H1 (cell line): Measurements from ENCODE around the gene EIF4EBP2. TPM values are rescaled to one million over a fixed set of nuclear protein-coding genes. Genes with fewer than 3 reads are reported as not detected.

Experiments
- CTCF ChIA-PET: fragments of 300-600 bp; sonication (Branson Sonifier 250); formaldehyde crosslinking; loops from one replicate; lab custom pipeline; 2021; ENCODE audit not compliant: partially characterized antibody; lab: Charles Lee
- POLR2A ChIA-PET: fragments of 300-600 bp; sonication (Branson Sonifier 250); formaldehyde crosslinking; loops from one replicate; lab custom pipeline; 2021; ENCODE audit warnings: inconsistent platforms; ENCODE audit not compliant: partially characterized antibody; lab: Charles Lee
- DNase-seq, 2 experiments: peaks; one replicate each; pipeline versions ENCODE4 v3.0.0 to v3.0.0-alpha.2; 2010 to 2022; ENCODE audit warnings: low spot score in 2 of 2, low read depth in 1 of 2, mixed read lengths in 1 of 2
- FAIRE-seq: peaks from 2 replicates; lab custom pipeline; 2011; peaks lifted over from hg19 to GRCh38; lab: Jason Lieb, UNC
- H2AFZ ChIP-seq: 2 replicates; pipeline ENCODE4 v1.8.1; 2012; ENCODE audit warnings: low read length, inconsistent platforms
- H2AK5ac ChIP-seq: 2 replicates; pipeline ENCODE4 v1.6.1; 2013; ENCODE audit warnings: low read depth, low read length
- H2BK120ac ChIP-seq: replicated peaks from 2 replicates; pipeline ENCODE3; 2013; ENCODE audit warnings: low read depth, low read length, inconsistent platforms
- H2BK12ac ChIP-seq: 2 replicates; pipeline ENCODE4 v1.6.1; 2013; ENCODE audit warnings: low read depth, low read length
- H2BK15ac ChIP-seq: 2 replicates; pipeline ENCODE4 v1.6.1; 2013; ENCODE audit warnings: low read length
- H2BK20ac ChIP-seq: 2 replicates; pipeline ENCODE4 v1.6.1; 2013; ENCODE audit warnings: low read length
- H2BK5ac ChIP-seq: 2 replicates; pipeline ENCODE4 v1.6.1; 2013; ENCODE audit warnings: low read depth, low read length
- H3K14ac ChIP-seq: 2 replicates; pipeline ENCODE4 v1.6.1; 2013; ENCODE audit warnings: inconsistent platforms; ENCODE audit not compliant: insufficient read length
- H3K18ac ChIP-seq: 2 replicates; pipeline ENCODE4 v1.6.1; 2013; ENCODE audit warnings: low read length; ENCODE audit errors: extremely low read depth
- H3K23ac ChIP-seq: 2 replicates; pipeline ENCODE4 v1.6.1; 2013; ENCODE audit warnings: inconsistent platforms; ENCODE audit not compliant: insufficient read length
- H3K23me2 ChIP-seq: 2 replicates; pipeline ENCODE4 v1.6.1; 2013; ENCODE audit warnings: low read depth, low read length
- H3K27ac ChIP-seq: 2 replicates; pipeline ENCODE4 v1.6.1; 2011; ENCODE audit warnings: low read depth, low read length, inconsistent platforms
- H3K27me3 ChIP-seq, 4 experiments: replicated peaks in 1 of 4; 1 replicate in 1 of 4; 2 replicates in 3 of 4; pipeline versions ENCODE4 v1.6.1 to v1.8.1; 2011 to 2013; ENCODE audit warnings: low read length in 3 of 4, mild to moderate bottlenecking in 3 of 4, inconsistent platforms in 2 of 4, mixed read lengths in 2 of 4, moderate library complexity in 1 of 4; ENCODE audit not compliant: control insufficient read depth in 3 of 4, insufficient read depth in 3 of 4; ENCODE audit errors: extremely low read depth in 1 of 4
- H3K36me3 ChIP-seq, 4 experiments: 2 replicates each; pipeline versions ENCODE4 v1.6.1 to v1.8.1; 2011 to 2013; ENCODE audit warnings: mild to moderate bottlenecking in 4 of 4, low read length in 3 of 4, moderate library complexity in 2 of 4, control low read depth in 1 of 4, inconsistent platforms in 1 of 4; ENCODE audit not compliant: insufficient read depth in 4 of 4, control insufficient read depth in 2 of 4
- H3K4ac ChIP-seq: replicated peaks from 2 replicates; pipeline ENCODE3; 2013; ENCODE audit warnings: low read length, low read depth, mixed read lengths, inconsistent platforms; ENCODE audit not compliant: insufficient read length
- H3K4me1 ChIP-seq, 4 experiments: replicated peaks in 1 of 4; 1 replicate in 1 of 4; 2 replicates in 3 of 4; pipeline versions ENCODE4 v1.6.1 to v1.8.1; 2011 to 2013; ENCODE audit warnings: low read length in 3 of 4, inconsistent platforms in 2 of 4, mixed read lengths in 1 of 4; ENCODE audit not compliant: insufficient read depth in 4 of 4, control insufficient read depth in 3 of 4
- H3K4me2 ChIP-seq, 2 experiments: 2 replicates each; pipeline versions ENCODE4 v1.6.1 to v1.8.1; 2011 to 2013; ENCODE audit warnings: low read depth in 2 of 2, low read length in 2 of 2, control low read depth in 1 of 2, inconsistent platforms in 1 of 2, mild to moderate bottlenecking in 1 of 2; ENCODE audit not compliant: insufficient read depth in 1 of 2
- H3K4me3 ChIP-seq, 4 experiments: fragments of 200-600, 300-600 bp in 1 of 4; sonication (generic), shearing (Covaris generic), sonication (Bioruptor Twin) in 1 of 4; 2 replicates each; pipeline versions ENCODE4 v1.5.1 to v1.8.1; 2011 to 2016; ENCODE audit warnings: low read length in 4 of 4, low read depth in 3 of 4, control low read depth in 2 of 4, inconsistent platforms in 2 of 4, mild to moderate bottlenecking in 2 of 4, mixed read lengths in 1 of 4, moderate library complexity in 1 of 4; ENCODE audit not compliant: insufficient read depth in 2 of 4; ENCODE audit errors: extremely low read depth in 1 of 4
- H3K56ac ChIP-seq: replicated peaks from 2 replicates; pipeline ENCODE3; 2013; ENCODE audit warnings: low read depth, mild to moderate bottlenecking, mixed read lengths, low read length, inconsistent platforms; ENCODE audit not compliant: insufficient read length
- H3K79me1 ChIP-seq: 2 replicates; pipeline ENCODE4 v1.6.1; 2013; ENCODE audit warnings: low read depth, low read length, control low read depth
- H3K79me2 ChIP-seq, 2 experiments: 2 replicates each; pipeline versions ENCODE4 v1.6.1 to v1.8.1; 2012 to 2013; ENCODE audit warnings: low read length in 2 of 2, mild to moderate bottlenecking in 2 of 2, inconsistent platforms in 1 of 2; ENCODE audit not compliant: insufficient read depth in 2 of 2, control insufficient read depth in 1 of 2
- H3K9ac ChIP-seq, 4 experiments: replicated peaks in 1 of 4; 1 replicate in 1 of 4; 2 replicates in 3 of 4; pipeline versions ENCODE4 v1.6.1 to v1.8.1; 2011 to 2013; ENCODE audit warnings: low read depth in 3 of 4, low read length in 3 of 4, control low read depth in 2 of 4, mild to moderate bottlenecking in 2 of 4, moderate library complexity in 2 of 4, inconsistent platforms in 1 of 4; ENCODE audit errors: extremely low read depth in 1 of 4
- H3K9me3 ChIP-seq, 2 experiments: 2 replicates each; pipeline versions ENCODE4 v1.6.1 to v1.8.1; 2012 to 2013; ENCODE audit warnings: mild to moderate bottlenecking in 2 of 2, moderate library complexity in 2 of 2, control low read depth in 1 of 2, inconsistent platforms in 1 of 2, low read depth in 1 of 2, low read length in 1 of 2, mixed read lengths in 1 of 2; ENCODE audit not compliant: insufficient read depth in 2 of 2
- H4K20me1 ChIP-seq, 2 experiments: replicated peaks in 1 of 2; 2 replicates each; pipeline versions ENCODE3 to v1.8.1; 2011 to 2013; ENCODE audit warnings: inconsistent platforms in 2 of 2, low read length in 2 of 2, mild to moderate bottlenecking in 1 of 2; ENCODE audit not compliant: insufficient read depth in 2 of 2, control insufficient read depth in 1 of 2
- H4K5ac ChIP-seq: 2 replicates; pipeline ENCODE4 v1.6.1; 2013; ENCODE audit warnings: low read length, low read depth, mixed read lengths, inconsistent platforms; ENCODE audit not compliant: insufficient read length
- H4K8ac ChIP-seq: 2 replicates; pipeline ENCODE4 v1.8.0; 2013; ENCODE audit warnings: mild to moderate bottlenecking, moderate library complexity, low read length, inconsistent platforms; ENCODE audit not compliant: insufficient read depth; ENCODE audit errors: extremely low read depth
- H4K91ac ChIP-seq: replicated peaks from 2 replicates; pipeline ENCODE3; 2013; ENCODE audit warnings: low read length, mixed read lengths, inconsistent platforms; ENCODE audit not compliant: insufficient read length
- ASH2L ChIP-seq: fragments of 200-600, 300-600 bp; sonication (generic); IDR thresholded peaks from one replicate; pipeline ENCODE4 v1.7.1; 2017; ENCODE audit warnings: low read length
- KDM5A ChIP-seq: fragments of 200-600 bp; IDR thresholded peaks from 2 replicates; pipeline ENCODE4 v1.7.1; 2012; ENCODE audit warnings: mild to moderate bottlenecking, low read length, inconsistent platforms, mixed read lengths
- MAFK ChIP-seq: IDR thresholded peaks from 2 replicates; pipeline ENCODE4 v1.6.1; 2012; ENCODE audit warnings: low read depth, mild to moderate bottlenecking, improper control_type of control experiment, low read length
- MAX ChIP-seq: IDR thresholded peaks from 2 replicates; pipeline ENCODE4 v1.6.1; 2012; ENCODE audit warnings: inconsistent platforms
- NANOG ChIP-seq: IDR thresholded peaks from 2 replicates; pipeline ENCODE4 v1.6.1; 2011; ENCODE audit warnings: low read length, low read depth, mild to moderate bottlenecking, inconsistent platforms; ENCODE audit not compliant: insufficient read depth, poor library complexity, severe bottlenecking
- SIRT6 ChIP-seq: IDR thresholded peaks from one replicate; pipeline ENCODE4 v1.7.1; 2012; ENCODE audit warnings: low read length, inconsistent platforms
- TBP ChIP-seq: IDR thresholded peaks from 2 replicates; pipeline ENCODE4 v1.6.1; 2011; ENCODE audit warnings: low read depth, low read length, improper control_type of control experiment
- TEAD4 ChIP-seq: IDR thresholded peaks from 2 replicates; pipeline ENCODE4 v1.6.1; 2012; ENCODE audit warnings: low read depth, low read length, inconsistent platforms, mixed read lengths
- WGBS, 2 experiments: shearing (Covaris generic) in 1 of 2; methylation state at CpG; one replicate each; pipeline versions ENCODE4 v1.1.6 to v1.1.7; 2013 to 2015; ENCODE audit warnings: low lambda C conversion rate in 2 of 2, mixed read lengths in 2 of 2, inconsistent platforms in 1 of 2, low coverage in 1 of 2, missing lambda C conversion rate in 1 of 2; ENCODE audit not compliant: insufficient replicate concordance in 2 of 2, insufficient coverage in 1 of 2, insufficient read length in 1 of 2; ENCODE audit errors: extremely low coverage in 1 of 2, missing lambda C conversion rate in 1 of 2; 5-methylcytosine and 5-hydroxymethylcytosine counted together
- polyA plus RNA-seq, 7 experiments: library from polyadenylated mRNA; depleted of rRNA in 3 of 7; stranded (reverse) in 5 of 7; unstranded in 2 of 7; fragments of >200 nt in 5 of 7; fragments of 200-250 nt in 2 of 7; gene quantifications; 1 replicate in 5 of 7; 2 replicates in 1 of 7; 4 replicates in 1 of 7; pipeline versions ENCODE4 v1.2.1 to v1.2.3, GENCODE V29; 2011 to 2013; ENCODE audit warnings: missing spikeins in 2 of 7, mixed read lengths in 2 of 7
- total RNA-seq: library from RNA; stranded (reverse); fragmentation: NEBNext Ultra II Directional; extraction: Animal tissue kit (Norgen Biotek cat#: 25700); gene quantifications from 2 replicates; pipeline ENCODE4 v1.2.1, GENCODE V29; 2021

EIF4EBP2 gene
- total and polyA plus RNA-seq, 2 of the 8 experiments (the other 6 are each of a cell fraction or from before 2014, with no cell fraction given), result 55.3 to 144 TPM

- POLR2A ChIA-PET, result interaction anchor here (0.6 to 2.6 kb wide), 5 partner anchors 10 to 301 kb away, joined by 3 to 14 read pairs (median 3); no protein-coding TSS in a partner anchor
Observed at GRCh38 chr10:70445718-70446657, 42.0 kb downstream of the EIF4EBP2 start.

More at GRCh38 chr10:70445718-70446657, 42.0 kb downstream of the EIF4EBP2 start:
- no peaks in the 10 kb centered on the region for H3K79me2 ChIP-seq
- peaks cover 10 to 26% (median 21%) of the 10 kb centered on the region in 4 experiments for H3K4me1 ChIP-seq
- no peak overlapping the region; the same call in 1 of the 2 replicates for H2BK12ac ChIP-seq
- H3K14ac ChIP-seq, result no peak overlapping the region
- no peak overlapping the region for H3K9ac ChIP-seq
- 75% methylated on average over 8 of the region's 8 CpGs; no CpG with 5 or more reads in 1 of the 2 experiments for WGBS, 2 experiments
- H2AFZ ChIP-seq, result no peak overlapping the region
- H3K27ac ChIP-seq, result no peak overlapping the region
- FAIRE-seq (no peak), DNase-seq (no peak)
- no peak overlapping the region for H3K23ac ChIP-seq
- no peak overlapping the region for H4K8ac ChIP-seq
- H3K9me3 ChIP-seq, result no peaks in the 10 kb centered on the region
- H3K27me3 ChIP-seq, result peaks cover 5 to 21% (median 17%) of the 10 kb centered on the region in 4 experiments; a peak in 6 of 7 replicates
- peaks cover 0 to 3% of the 10 kb centered on the region in 2 experiments for H4K20me1 ChIP-seq
- no peaks in the 10 kb centered on the region for H3K36me3 ChIP-seq
- H2BK15ac ChIP-seq, result no peak overlapping the region
- no peak overlapping the region for H3K4ac ChIP-seq
- no peaks in the 10 kb centered on the region for H3K79me1 ChIP-seq
- H2BK5ac ChIP-seq, result no peak overlapping the region
- no peak for TF ChIP-seq TBP
- TF ChIP-seq TEAD4, result 0 out of 2 replicates have a peak, but pooled peaks have one; percentile 12
- no peak for TF ChIP-seq SIRT6
- TF ChIP-seq MAX, result no peak
- TF ChIP-seq KDM5A, result no peak
- TF ChIP-seq MAFK, result no peak
- TF ChIP-seq NANOG, result no peak
- TF ChIP-seq ASH2L, result no peak
- H2AK5ac ChIP-seq, result no peak overlapping the region
- no peak overlapping the region for H3K4me2 ChIP-seq
- no peak overlapping the region for H4K5ac ChIP-seq
- H3K18ac ChIP-seq, result no peak overlapping the region
- CTCF ChIA-PET, result interaction anchor here (0.7 to 43.0 kb wide), 11 partner anchors 9 to 94 kb away, joined by 3 to 908 read pairs (median 8); no protein-coding TSS in a partner anchor
- H4K91ac ChIP-seq, result no peak overlapping the region
- H3K4me3 ChIP-seq, result no peak overlapping the region
- H2BK20ac ChIP-seq, result no peak overlapping the region
- H3K56ac ChIP-seq, result no peak overlapping the region
- H3K23me2 ChIP-seq, result peaks cover 9% of the 10 kb centered on the region; the same call in 1 of the 2 replicates
- no peak overlapping the region for H2BK120ac ChIP-seq
